Panc1 (cell line): ENCODE results near the gene NEURL1B.

Experiments
- CTCF ChIP-seq: fragments of 450-650 bp; IDR thresholded peaks from 2 replicates; pipeline ENCODE4 v1.5.1; 2017; ENCODE audit warnings: mild to moderate bottlenecking
- POLR2AphosphoS5 ChIP-seq: IDR thresholded peaks from 2 replicates; pipeline ENCODE4 v1.6.1; 2012; ENCODE audit warnings: mild to moderate bottlenecking, low read depth, low read length, moderate library complexity
- REST ChIP-seq, 2 experiments: IDR thresholded peaks; 2 replicates each; pipeline ENCODE4 v1.6.1; 2011 to 2012; ENCODE audit warnings: low read depth in 2 of 2, control low read depth in 1 of 2, low read length in 1 of 2, mild to moderate bottlenecking in 1 of 2, moderate library complexity in 1 of 2; ENCODE audit not compliant: insufficient read depth in 1 of 2
- SIN3A ChIP-seq: IDR thresholded peaks from 2 replicates; pipeline ENCODE4 v1.6.1; 2012; ENCODE audit warnings: low read depth, mild to moderate bottlenecking, low read length, moderate library complexity, borderline replicate concordance; ENCODE audit not compliant: insufficient read depth
- TCF7L2 ChIP-seq: IDR thresholded peaks from 2 replicates; pipeline ENCODE4 v1.6.1; 2011; ENCODE audit warnings: mild to moderate bottlenecking, low read depth, low read length, inconsistent platforms

GRCh38 chr5:172736508-172737135, 95.6 kb downstream of the NEURL1B start:
- TF ChIP-seq CTCF (no peak), TCF7L2 (no peak), REST (IDR thresholded peaks at IDR 0.05; ENCODE audit: insufficient read depth in 1 of 2, low read depth in 2 of 2, low read length in 1 of 2) (no peak), POLR2AphosphoS5 (no peak), SIN3A (no peak)
